ENCODE data around the gene SSU72.

GRCh38 chr1:1567152-1567875, 7.3 kb downstream of the SSU72 start:
- TF ChIP-seq CTCF (conservative IDR thresholded peaks at IDR 0.05; ENCODE audit: low read depth, low read length), result no peak
- no peak for TF ChIP-seq EZH2 (IDR thresholded peaks at IDR 0.05; ENCODE audit: borderline replicate concordance, low read depth, low read length, poor library complexity, severe bottlenecking)
